D341Med (cell line): Measurements from ENCODE around the gene DLEU7.

Source experiments
- DNase-seq: peaks from one replicate; pipeline ENCODE4 v3.0.0; 2012; ENCODE audit warnings: low spot score

Gene DLEU7

GRCh38 chr13:50842990-50843256, 569 bp downstream of the DLEU7 start:
- DNase-seq, result no peak

DNA sequence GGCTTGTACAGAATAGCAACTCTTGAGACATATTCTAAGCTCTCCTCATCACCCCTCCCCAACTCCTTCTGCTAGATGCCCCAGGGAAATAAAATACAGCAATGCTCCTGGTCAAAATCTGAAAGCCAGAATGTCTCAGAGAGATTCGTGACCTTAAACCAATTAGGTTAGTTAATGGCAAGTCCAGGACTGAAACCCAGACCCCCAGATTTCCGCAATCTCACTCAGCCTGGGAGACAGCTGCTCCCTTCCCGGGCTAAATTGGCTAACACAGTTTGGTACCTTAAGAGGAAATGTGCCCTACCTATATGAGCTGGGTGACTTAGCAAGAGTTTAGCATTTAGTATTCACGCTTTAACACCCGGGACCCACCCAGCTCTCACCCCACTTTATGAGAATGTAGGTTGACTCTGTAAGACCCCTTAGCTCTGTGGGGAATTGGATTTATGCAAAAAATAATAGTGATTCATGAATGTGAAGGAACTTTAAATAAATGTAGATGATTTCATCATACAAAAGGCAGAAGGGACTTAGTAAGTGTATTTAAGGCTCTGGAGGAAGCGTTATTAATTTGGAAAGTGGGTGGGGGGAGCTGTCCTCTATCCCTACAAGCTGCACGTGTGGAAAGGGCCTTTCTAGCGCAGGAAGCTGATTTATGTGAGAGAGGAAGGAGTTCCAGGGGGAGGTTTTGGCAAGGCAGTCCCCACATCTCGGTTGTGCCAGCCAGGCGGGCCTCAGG, 1.1 kb downstream of the DLEU7 start:
- no peak for DNase-seq

- DNase-seq, result no peak
These were observed 1.7 kb downstream of the DLEU7 start for GRCh38 chr13:50841786-50842185.

- no peak for DNase-seq
These were observed 3.2 kb downstream of the DLEU7 start for GRCh38 chr13:50840284-50840683.

GRCh38 chr13:50839828-50840227, 3.7 kb downstream of the DLEU7 start:
- DNase-seq, result no peak

DNA sequence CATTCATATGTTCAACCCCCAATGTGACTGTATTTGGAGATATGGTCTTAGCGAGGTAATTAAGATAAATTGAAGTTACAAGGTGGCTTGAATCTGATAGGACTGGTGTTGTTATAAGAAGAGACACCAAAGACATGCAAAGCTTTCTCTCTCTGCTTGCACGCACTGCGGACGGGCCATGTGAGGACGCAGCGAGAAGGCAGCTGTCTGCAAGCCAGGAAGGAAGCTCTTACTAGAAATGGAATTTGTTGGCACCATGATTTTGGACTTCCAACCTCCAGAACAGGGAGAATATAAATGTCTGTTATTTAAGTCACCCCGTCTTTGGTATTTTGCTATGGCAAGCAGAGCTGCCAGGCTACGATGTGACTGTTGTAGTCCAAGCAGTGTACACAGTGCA, 4.8 kb downstream of the DLEU7 start:
- no peak for DNase-seq

GRCh38 chr13:50838031-50838430, 5.5 kb downstream of the DLEU7 start:
- no peak for DNase-seq

DNA sequence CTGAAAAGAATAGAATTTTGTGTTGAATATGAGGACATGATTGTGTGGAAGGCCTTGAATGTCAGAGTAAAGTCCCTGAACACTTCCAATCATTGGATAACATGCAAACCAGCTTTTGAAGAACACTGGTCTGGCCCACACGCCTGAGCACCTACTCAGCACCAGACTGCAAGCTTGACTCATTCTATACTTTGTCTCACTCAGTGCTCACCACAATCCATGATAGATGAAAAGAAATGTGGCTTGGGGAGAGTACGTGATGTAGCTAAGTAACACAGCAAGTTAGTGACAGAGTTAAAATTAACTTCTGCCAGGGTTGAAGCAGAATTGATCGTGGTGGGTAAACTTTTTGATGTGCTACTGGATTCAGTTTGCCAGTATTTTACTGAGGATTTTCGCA, 12.0 kb downstream of the DLEU7 start:
- no peak for DNase-seq

- no peak for DNase-seq
These were observed 13.6 kb downstream of the DLEU7 start for GRCh38 chr13:50829896-50830295.

DNA sequence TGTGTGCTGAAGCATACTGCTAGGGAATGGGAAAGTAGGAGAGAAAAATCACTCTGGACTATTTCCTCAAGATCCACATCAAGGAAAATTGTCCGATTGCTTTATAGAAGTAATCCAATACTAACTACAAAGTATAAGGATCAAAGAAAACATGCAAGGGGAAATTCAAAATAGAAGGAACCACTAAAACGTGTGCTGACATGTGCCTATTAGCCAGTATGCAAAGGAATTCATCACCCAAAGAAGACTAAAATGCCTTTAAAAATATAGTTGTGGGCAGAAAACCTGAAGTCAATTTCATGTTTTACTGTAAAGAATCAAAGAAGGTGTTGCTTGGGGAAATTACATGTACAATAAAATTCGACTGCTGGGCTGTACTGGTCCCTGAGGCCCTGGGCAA, 14.3 kb downstream of the DLEU7 start:
- no peak for DNase-seq

- no peak for DNase-seq
These were observed 17.5 kb downstream of the DLEU7 start for GRCh38 chr13:50826035-50826434.

GRCh38 chr13:50812242-50812641, 31.2 kb downstream of the DLEU7 start:
- no peak for DNase-seq

- no peak for DNase-seq
These were observed 32.5 kb downstream of the DLEU7 start for GRCh38 chr13:50810998-50811397.

DNA sequence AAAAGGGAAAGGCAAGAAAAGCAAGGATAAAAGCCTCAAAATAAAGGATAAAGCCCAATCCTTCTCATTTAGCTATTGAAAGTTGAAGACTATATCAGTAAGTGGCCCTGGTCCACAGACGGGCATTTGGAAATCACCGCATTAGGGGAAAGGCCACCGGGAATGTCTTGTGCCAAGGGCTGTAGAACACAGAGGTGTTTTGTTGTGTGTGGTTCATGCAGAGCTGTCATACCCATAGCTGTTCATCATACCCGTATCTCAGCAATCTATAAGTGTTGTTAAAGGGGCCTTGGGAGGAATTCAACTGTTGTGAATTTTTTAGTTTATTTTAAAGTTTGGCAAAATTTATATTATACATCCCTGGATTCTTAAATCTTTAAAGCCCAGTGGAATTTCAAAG, 33.0 kb downstream of the DLEU7 start:
- no peak for DNase-seq

GRCh38 chr13:50809133-50810090, 34.1 kb downstream of the DLEU7 start:
- no peak for DNase-seq

GRCh38 chr13:50805805-50806204, 37.7 kb downstream of the DLEU7 start:
- DNase-seq, result no peak

DNA sequence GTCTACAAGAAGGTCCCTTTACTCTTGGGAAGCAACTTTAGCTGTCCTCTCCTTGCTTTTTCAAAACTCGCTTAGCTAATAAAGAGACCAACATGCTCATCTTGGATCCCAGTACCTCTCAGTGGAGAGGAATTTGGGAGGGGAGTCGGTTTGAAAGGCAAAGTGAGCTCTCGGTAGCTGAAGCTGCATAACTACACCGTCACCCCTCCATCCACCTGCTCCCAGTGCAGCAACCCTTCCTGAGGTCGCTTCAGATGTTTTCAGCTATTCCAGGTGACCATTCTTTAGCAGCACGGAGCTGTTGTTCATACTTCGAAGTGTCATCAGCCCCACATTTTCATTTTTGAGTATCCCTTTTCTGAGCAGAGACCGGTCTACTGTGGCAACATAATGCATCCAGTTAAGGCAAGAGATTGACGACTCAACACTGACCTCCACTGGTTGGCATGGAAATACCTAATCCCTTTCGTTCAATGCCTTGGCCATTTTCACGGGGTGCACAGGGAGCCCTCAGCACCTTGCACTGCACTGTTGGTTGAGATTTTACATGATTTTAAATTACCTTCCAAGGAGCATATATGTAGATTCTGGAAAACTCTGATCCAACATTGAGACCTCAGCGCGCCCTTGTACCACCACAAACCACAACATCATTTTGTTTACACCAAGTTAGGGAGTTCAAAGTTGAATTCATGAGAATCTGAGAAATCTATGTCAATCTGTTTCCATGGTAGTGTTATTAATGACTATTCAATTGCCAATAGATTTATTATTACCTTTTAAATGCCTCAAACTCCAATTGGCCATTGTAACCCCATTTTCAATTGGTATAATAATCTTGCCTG, 42.2 kb downstream of the DLEU7 start:
- DNase-seq, result peak; percentile 77

- no peak for DNase-seq
These were observed 43.3 kb downstream of the DLEU7 start for GRCh38 chr13:50800091-50800739.

- DNase-seq, result no peak
These were observed 44.6 kb downstream of the DLEU7 start for GRCh38 chr13:50798923-50799322.

DNA sequence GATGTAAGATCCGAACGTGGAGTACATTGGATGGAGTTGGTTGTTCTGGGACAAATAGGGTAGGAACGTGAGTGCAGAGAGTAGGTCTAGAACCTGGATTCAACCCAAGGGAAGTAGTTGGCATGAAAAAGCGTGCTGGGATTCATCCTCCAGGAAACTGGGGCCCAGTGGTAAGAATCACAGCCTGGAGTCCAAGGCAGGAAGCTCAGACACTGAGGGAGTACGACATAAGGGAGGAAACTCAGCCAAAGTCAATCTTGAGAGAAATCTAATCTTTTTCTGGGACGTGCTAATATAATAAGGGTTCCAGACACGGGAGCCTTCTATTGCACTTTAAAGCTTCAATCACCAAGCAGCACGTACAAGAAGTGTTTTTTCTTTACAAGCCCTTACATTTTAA, 46.4 kb downstream of the DLEU7 start:
- DNase-seq, result no peak

DNA sequence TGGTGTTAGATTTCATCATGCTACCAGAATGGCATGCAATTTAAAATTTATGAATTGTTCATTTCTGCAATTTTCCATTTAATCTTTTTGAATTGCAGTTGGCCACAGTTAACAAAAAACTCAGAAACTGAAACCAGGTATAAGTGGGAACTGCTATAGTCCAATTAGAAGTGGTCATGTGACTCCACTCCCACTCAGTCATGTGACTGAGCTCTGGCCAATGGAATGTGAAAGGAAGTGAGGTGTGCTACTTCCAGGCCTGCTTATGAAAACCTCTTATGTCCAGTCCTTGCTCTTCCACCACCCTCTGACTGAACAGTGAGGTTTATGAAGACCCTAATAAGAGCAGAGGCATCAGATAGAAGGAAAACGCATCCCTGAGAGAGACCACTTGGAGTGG, 47.0 kb downstream of the DLEU7 start:
- no peak for DNase-seq

GRCh38 chr13:50794226-50794625, 49.3 kb downstream of the DLEU7 start:
- DNase-seq, result no peak
